HepG2 (cell line): ENCODE results near the gene CCDC73. TPM values are rescaled to one million over a fixed set of nuclear protein-coding genes. Genes with fewer than 3 reads are reported as not detected.

ENCODE experiments used
- ATAC-seq: fragments of 200-7000 bp; cut with Tn5 transposase; 3 replicates; pipeline ENCODE4 v1.9.1; 2020; ENCODE audit warnings: mild to moderate bottlenecking, moderate library complexity
- BruUV-seq: library from RNA; stranded (reverse); fragments of 400-500 nt; replicated peaks from 2 replicates; lab custom pipeline; 2021; lab: Mats Ljungman, UMichigan
- CTCF ChIA-PET: fragments of 300-600 bp; formaldehyde crosslinking; extraction: SDS; loops from one replicate; lab custom pipeline; 2021; ENCODE audit warnings: low total read pairs, inconsistent platforms, low intra/inter-chr PET ratio; lab: Yijun Ruan, JAX
- POLR2A ChIA-PET: fragments of 350-600 bp; sonication (Branson Sonifier 250); formaldehyde crosslinking; loops from one replicate; lab custom pipeline; 2020; ENCODE audit warnings: antibody characterized with exemption, inconsistent platforms; lab: Yijun Ruan, JAX
- DNase-seq: peaks from one replicate; pipeline ENCODE4 v3.0.0-alpha.2; 2015; ENCODE audit warnings: low spot score
- FAIRE-seq: peaks from 3 replicates; lab custom pipeline; 2011; peaks lifted over from hg19 to GRCh38; lab: Jason Lieb, UNC
- H2AFZ ChIP-seq: one replicate; pipeline ENCODE4 v1.6.1; 2011; ENCODE audit warnings: low read length, inconsistent platforms
- H3K27ac ChIP-seq: fragments of 300-600 bp; 3 replicates; pipeline ENCODE4 v1.8.0; 2011; ENCODE audit warnings: mixed run types, mild to moderate bottlenecking, mixed read lengths, low read length, inconsistent platforms; ENCODE audit not compliant: insufficient read depth; ENCODE audit errors: extremely low read length
- H3K27me3 ChIP-seq, 2 experiments: fragments of 200-600 bp in 1 of 2; 2 replicates in 1 of 2; 3 replicates in 1 of 2; pipeline versions ENCODE4 v1.6.0 to v1.8.0; 2011; ENCODE audit warnings: low read length in 2 of 2, mild to moderate bottlenecking in 2 of 2, moderate library complexity in 2 of 2, inconsistent platforms in 1 of 2; ENCODE audit not compliant: insufficient read depth in 2 of 2, control insufficient read depth in 1 of 2
- H3K36me3 ChIP-seq, 2 experiments: fragments of 200-600 bp in 1 of 2; replicated peaks in 1 of 2; 2 replicates in 1 of 2; 3 replicates in 1 of 2; pipeline versions ENCODE4 v1.5.1 to v1.8.0; 2011; ENCODE audit warnings: low read length in 2 of 2, inconsistent platforms in 1 of 2; ENCODE audit not compliant: insufficient read depth in 2 of 2, control insufficient read depth in 1 of 2
- H3K4me1 ChIP-seq: 2 replicates; pipeline ENCODE4 v1.5.1; 2012; ENCODE audit warnings: low read length, inconsistent platforms; ENCODE audit not compliant: insufficient read depth
- H3K4me2 ChIP-seq: 2 replicates; pipeline ENCODE4 v1.6.0; 2011; ENCODE audit warnings: low read depth, low read length, inconsistent platforms
- H3K4me3 ChIP-seq, 3 experiments: fragments of 200-600 bp in 1 of 3; sonication (generic), shearing (Covaris generic) in 1 of 3; replicated peaks in 1 of 3; 2 replicates each; pipeline ENCODE4 v1.5.1; 2011 to 2016; ENCODE audit warnings: low read length in 3 of 3, inconsistent platforms in 2 of 3, low read depth in 2 of 3, mild to moderate bottlenecking in 2 of 3, control low read depth in 1 of 3, mixed read lengths in 1 of 3; ENCODE audit not compliant: insufficient read depth in 1 of 3
- H3K79me2 ChIP-seq: one replicate; pipeline ENCODE4 v1.6.1; 2011; ENCODE audit warnings: low read length, inconsistent platforms; ENCODE audit not compliant: insufficient read depth
- H3K9ac ChIP-seq: 2 replicates; pipeline ENCODE4 v1.6.0; 2011; ENCODE audit warnings: mild to moderate bottlenecking, low read depth, low read length, inconsistent platforms; ENCODE audit not compliant: insufficient read depth
- H3K9me3 ChIP-seq: 2 replicates; pipeline ENCODE4 v1.5.1; 2012; ENCODE audit warnings: mild to moderate bottlenecking, low read length
- H4K20me1 ChIP-seq: 2 replicates; pipeline ENCODE4 v1.6.0; 2011; ENCODE audit warnings: inconsistent platforms, mild to moderate bottlenecking, low read length, moderate library complexity; ENCODE audit not compliant: insufficient read depth
- ARNT2 ChIP-seq: sonication (generic); formaldehyde crosslinking; IDR thresholded peaks from 2 replicates; pipeline ENCODE4 v1.8.0; 2022; ENCODE audit warnings: mild to moderate bottlenecking, low read depth, missing genetic modification reagents, moderate library complexity
- BHLHE40 ChIP-seq: IDR thresholded peaks from 2 replicates; pipeline ENCODE4 v1.6.1; 2011; ENCODE audit warnings: low read length, improper control_type of control experiment
- HDAC6 ChIP-seq: fragments of 200-600 bp; sonication (generic); IDR thresholded peaks from 2 replicates; pipeline ENCODE4 v1.7.0; 2017; ENCODE audit warnings: mild to moderate bottlenecking, antibody characterized with exemption, low read length, low read depth
- HMGXB3 ChIP-seq: sonication (generic); formaldehyde crosslinking; IDR thresholded peaks from 2 replicates; pipeline ENCODE4 v1.4.0; 2020; ENCODE audit warnings: missing genetic modification reagents, borderline replicate concordance
- HNF4A ChIP-seq: sonication (generic); formaldehyde crosslinking; IDR thresholded peaks from 2 replicates; pipeline ENCODE4 v1.4.0; 2020; ENCODE audit warnings: missing genetic modification reagents
- NFE2 ChIP-seq: sonication (generic); formaldehyde crosslinking; IDR thresholded peaks from 2 replicates; pipeline ENCODE4 v1.4.0; 2020; ENCODE audit warnings: missing genetic modification reagents
- RXRA ChIP-seq: sonication (generic); formaldehyde crosslinking; IDR thresholded peaks from 2 replicates; pipeline ENCODE4 v1.5.1; 2020; ENCODE audit warnings: missing genetic modification reagents
- STAT5B ChIP-seq: sonication (generic); formaldehyde crosslinking; IDR thresholded peaks from 2 replicates; pipeline ENCODE4 v1.4.0; 2020; ENCODE audit warnings: missing genetic modification reagents
- ZFP41 ChIP-seq: sonication (generic); formaldehyde crosslinking; IDR thresholded peaks from 2 replicates; pipeline ENCODE4 v1.4.0; 2020; ENCODE audit warnings: mild to moderate bottlenecking, missing genetic modification reagents, borderline replicate concordance
- ZNF646 ChIP-seq: sonication (generic); formaldehyde crosslinking; IDR thresholded peaks from 2 replicates; pipeline ENCODE4 v1.9.0; 2021; ENCODE audit warnings: mild to moderate bottlenecking, missing genetic modification reagents
- ZNF766 ChIP-seq: sonication (generic); formaldehyde crosslinking; IDR thresholded peaks from 2 replicates; pipeline ENCODE4 v1.5.0; 2020; ENCODE audit warnings: missing genetic modification reagents, borderline replicate concordance
- ZSCAN12 ChIP-seq: sonication (generic); formaldehyde crosslinking; IDR thresholded peaks from 2 replicates; pipeline ENCODE4 v1.9.0; 2021; ENCODE audit warnings: mild to moderate bottlenecking, missing genetic modification reagents
- ZSCAN31 ChIP-seq: sonication (generic); formaldehyde crosslinking; IDR thresholded peaks from 2 replicates; pipeline ENCODE4 v1.5.0; 2020; ENCODE audit warnings: low read depth, mild to moderate bottlenecking, missing genetic modification reagents
- WGBS: methylation state at CpG from one replicate; pipeline ENCODE4 v1.1.6; 2017; ENCODE audit warnings: low lambda C conversion rate; 5-methylcytosine and 5-hydroxymethylcytosine counted together
- in situ Hi-C: cut with HindIII; loops from 2 replicates; pipeline ENCODE4 v1.10.0; 2017; ENCODE audit warnings: low pct_unique_long_range_greater_than_20kb; ENCODE audit not compliant: extremely low pct_ligation_motif_present
- intact Hi-C: fragments of 100-400 bp; cut with micrococcal nuclease; formaldehyde crosslinking; loops from one replicate; pipeline ENCODE4 v1.10.0; 2022; ENCODE audit not compliant: unreplicated experiment
- polyA plus RNA-seq, 8 experiments: library from polyadenylated mRNA; depleted of rRNA in 3 of 8; stranded (reverse) in 7 of 8; unstranded in 1 of 8; fragments of >200 nt; fragmentation: Illumina TruSeq in 4 of 8; extraction: Trizol in 4 of 8; gene quantifications; 2 replicates each; pipeline versions ENCODE4 v1.2.1 to v1.2.3, GENCODE V29; 2011 to 2016; ENCODE audit warnings: low read depth in 4 of 8, missing spikeins in 1 of 8, mixed read lengths in 1 of 8; ENCODE audit not compliant: insufficient read depth in 1 of 8
- total RNA-seq, 5 experiments: library from RNA; depleted of rRNA; stranded (reverse); fragments of >200 nt; fragmentation: Illumina TruSeq; extraction: Trizol; gene quantifications; 2 replicates each; pipeline ENCODE4 v1.2.3, GENCODE V29; 2016; ENCODE audit warnings: low read depth in 1 of 5

CCDC73 gene
- total and polyA plus RNA-seq, 2 of the 13 experiments (the other 11 are each of a cell fraction or from before 2014, with no cell fraction given), result 0.01 to 0.11 TPM

- TF ChIP-seq ZNF646 (CRISPR knock-in tag) (no peak), BHLHE40 (no peak), ARNT2 (CRISPR knock-in tag) (no peak), NFE2 (CRISPR knock-in tag) (no peak)
Measured at GRCh38 chr11:32606220-32606619, 188.2 kb downstream of the CCDC73 start (continued).

- FAIRE-seq (no peak), DNase-seq (no peak), ATAC-seq (no peak)
- Histone ChIP-seq H3K27ac (no peak overlapping the region), H3K9me3 (no peaks in the 10 kb centered on the region; the same call in 1 of the 2 replicates), H3K4me2 (no peak overlapping the region), H3K79me2 (no peaks in the 10 kb centered on the region), H3K27me3 (no peaks in the 10 kb centered on the region), H3K9ac (no peak overlapping the region), H3K4me3 (no peak overlapping the region), H4K20me1 (no peaks in the 10 kb centered on the region), H3K4me1 (no peaks in the 10 kb centered on the region), H3K36me3 (peaks cover 6 to 44% of the 10 kb centered on the region in 2 experiments), H2AFZ (no peak overlapping the region)
- CTCF ChIA-PET, result no interaction called here
- no TSS peak for BruUV-seq
- 98% methylated on average over 4 of the region's 4 CpGs for WGBS
- in situ Hi-C loops, result no loop called here
- POLR2A ChIA-PET, result no interaction called here
- intact Hi-C loops, result no loop called here
- TF ChIP-seq HNF4A (no peak), ZSCAN31 (no peak), ZNF766 (CRISPR knock-in tag) (no peak), STAT5B (CRISPR knock-in tag) (no peak), ZFP41 (CRISPR knock-in tag) (no peak), ZSCAN12 (CRISPR knock-in tag) (no peak), RXRA (no peak), HDAC6 (no peak), HMGXB3 (CRISPR knock-in tag) (no peak)
Measured at GRCh38 chr11:32602657-32603415, 191.6 kb downstream of the CCDC73 start.
